Measurements from ENCODE around the gene EDEM2. TPM values are rescaled to one million over a fixed set of nuclear protein-coding genes. Genes with fewer than 3 reads are reported as not detected.
"Not testable (repeated sequence)": the region's sequence is repeated elsewhere in the genome, so short reads cannot be mapped to it uniquely, and the experiment has no call there.

Gene EDEM2, protein sequence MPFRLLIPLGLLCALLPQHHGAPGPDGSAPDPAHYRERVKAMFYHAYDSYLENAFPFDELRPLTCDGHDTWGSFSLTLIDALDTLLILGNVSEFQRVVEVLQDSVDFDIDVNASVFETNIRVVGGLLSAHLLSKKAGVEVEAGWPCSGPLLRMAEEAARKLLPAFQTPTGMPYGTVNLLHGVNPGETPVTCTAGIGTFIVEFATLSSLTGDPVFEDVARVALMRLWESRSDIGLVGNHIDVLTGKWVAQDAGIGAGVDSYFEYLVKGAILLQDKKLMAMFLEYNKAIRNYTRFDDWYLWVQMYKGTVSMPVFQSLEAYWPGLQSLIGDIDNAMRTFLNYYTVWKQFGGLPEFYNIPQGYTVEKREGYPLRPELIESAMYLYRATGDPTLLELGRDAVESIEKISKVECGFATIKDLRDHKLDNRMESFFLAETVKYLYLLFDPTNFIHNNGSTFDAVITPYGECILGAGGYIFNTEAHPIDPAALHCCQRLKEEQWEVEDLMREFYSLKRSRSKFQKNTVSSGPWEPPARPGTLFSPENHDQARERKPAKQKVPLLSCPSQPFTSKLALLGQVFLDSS
- 10 to 100 TPM; 24.6 to 25.3 TPM for total RNA-seq

DNA sequence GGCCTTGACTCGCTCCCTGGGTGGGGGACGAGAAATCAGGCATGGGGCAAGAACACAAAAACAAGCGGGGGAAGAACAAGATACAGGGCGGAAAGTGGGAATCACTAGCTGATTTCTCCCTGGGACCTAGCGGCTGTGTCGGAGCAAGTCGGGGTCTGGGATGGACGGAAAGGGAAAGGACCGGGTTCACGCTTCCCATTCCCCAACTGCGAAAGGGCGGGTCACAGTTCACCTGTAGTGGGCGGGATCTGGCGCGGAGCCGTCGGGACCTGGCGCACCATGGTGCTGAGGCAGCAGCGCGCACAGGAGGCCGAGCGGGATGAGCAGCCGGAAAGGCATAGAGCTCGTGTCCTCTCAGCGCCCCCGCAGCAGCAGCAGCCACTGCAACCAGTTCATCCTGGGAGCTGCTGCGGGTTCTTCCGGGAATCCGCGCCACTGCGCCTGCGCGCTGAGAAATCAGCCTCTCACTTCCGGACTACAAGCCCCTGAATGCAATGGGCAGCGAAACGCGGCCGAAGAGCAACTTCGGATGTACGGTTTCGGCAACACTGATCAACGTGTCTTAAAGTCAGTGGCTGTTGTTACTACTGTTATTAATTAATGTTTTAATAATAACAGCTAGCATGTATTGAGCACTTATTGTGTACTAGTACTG, at the start of gene EDEM2:
Gene EDEM2 (minus strand): TSS at position 417 of the 655 bp plus-strand sequence. CDS start 78 bp downstream, at position 339.
- DNase-seq (ENCODE audit: low spot score) (peak; percentile 63), ATAC-seq (ENCODE audit: insufficient number of reproducible peaks, low FRiP score, low read depth) (peak; percentile 67)
- TF ChIP-seq, protein P1, sequence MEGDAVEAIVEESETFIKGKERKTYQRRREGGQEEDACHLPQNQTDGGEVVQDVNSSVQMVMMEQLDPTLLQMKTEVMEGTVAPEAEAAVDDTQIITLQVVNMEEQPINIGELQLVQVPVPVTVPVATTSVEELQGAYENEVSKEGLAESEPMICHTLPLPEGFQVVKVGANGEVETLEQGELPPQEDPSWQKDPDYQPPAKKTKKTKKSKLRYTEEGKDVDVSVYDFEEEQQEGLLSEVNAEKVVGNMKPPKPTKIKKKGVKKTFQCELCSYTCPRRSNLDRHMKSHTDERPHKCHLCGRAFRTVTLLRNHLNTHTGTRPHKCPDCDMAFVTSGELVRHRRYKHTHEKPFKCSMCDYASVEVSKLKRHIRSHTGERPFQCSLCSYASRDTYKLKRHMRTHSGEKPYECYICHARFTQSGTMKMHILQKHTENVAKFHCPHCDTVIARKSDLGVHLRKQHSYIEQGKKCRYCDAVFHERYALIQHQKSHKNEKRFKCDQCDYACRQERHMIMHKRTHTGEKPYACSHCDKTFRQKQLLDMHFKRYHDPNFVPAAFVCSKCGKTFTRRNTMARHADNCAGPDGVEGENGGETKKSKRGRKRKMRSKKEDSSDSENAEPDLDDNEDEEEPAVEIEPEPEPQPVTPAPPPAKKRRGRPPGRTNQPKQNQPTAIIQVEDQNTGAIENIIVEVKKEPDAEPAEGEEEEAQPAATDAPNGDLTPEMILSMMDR (IDR thresholded peaks at IDR 0.05): no peak
- Histone ChIP-seq H3K36me3 (peaks cover 6% of the 10 kb centered on the region), H3K4me3 (peak within 1 kb of the TSS; percentile 93), H3K9me3 (no peaks in the 10 kb centered on the region), H3K4me1 (ENCODE audit: control insufficient read depth in 1 of 2, low read depth in 2 of 2) (peaks cover 14 to 17% of the 10 kb centered on the region in 2 donors), H3K27ac (peak within 1 kb of the TSS; percentile 61 to 65), H3K27me3 (replicated peaks; ENCODE audit: insufficient read depth) (no peaks in the 10 kb centered on the region)

DNA sequence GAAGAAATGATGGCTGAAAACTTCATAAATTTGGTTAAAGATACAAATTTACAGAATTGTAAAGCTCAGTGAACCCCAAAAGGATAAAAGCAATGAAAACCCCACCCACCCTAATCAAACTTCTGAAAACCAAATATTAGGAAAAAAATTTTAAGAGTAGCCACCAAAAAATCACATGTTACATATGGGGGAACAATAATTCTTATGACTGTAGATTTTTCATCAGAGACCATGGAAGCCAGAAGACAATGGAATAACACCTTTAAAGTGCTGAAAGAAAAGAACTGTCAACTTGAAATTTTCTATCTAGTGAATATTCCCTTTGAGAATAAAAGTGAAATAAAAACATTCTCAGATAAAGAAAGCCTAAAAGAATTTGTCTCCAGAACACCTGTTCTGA, 49.2 kb upstream of the EDEM2 start:
- DNase-seq (ENCODE audit: low spot score): no peak
- ATAC-seq (ENCODE audit: insufficient number of reproducible peaks, low FRiP score, low read depth): no peak
- H3K36me3 ChIP-seq: no peaks in the 10 kb centered on the region
- H3K27me3 ChIP-seq (replicated peaks; ENCODE audit: insufficient read depth): no peaks in the 10 kb centered on the region
- peaks cover 12% of the 10 kb centered on the region for H3K9me3 ChIP-seq
- H3K4me3 ChIP-seq: no peak overlapping the region
- TF ChIP-seq, protein P1 (IDR thresholded peaks at IDR 0.05): no peak
- H3K4me1 ChIP-seq (ENCODE audit: control insufficient read depth in 1 of 2, low read depth in 2 of 2): no peaks in the 10 kb centered on the region
- H3K27ac ChIP-seq: no peak overlapping the region

DNA sequence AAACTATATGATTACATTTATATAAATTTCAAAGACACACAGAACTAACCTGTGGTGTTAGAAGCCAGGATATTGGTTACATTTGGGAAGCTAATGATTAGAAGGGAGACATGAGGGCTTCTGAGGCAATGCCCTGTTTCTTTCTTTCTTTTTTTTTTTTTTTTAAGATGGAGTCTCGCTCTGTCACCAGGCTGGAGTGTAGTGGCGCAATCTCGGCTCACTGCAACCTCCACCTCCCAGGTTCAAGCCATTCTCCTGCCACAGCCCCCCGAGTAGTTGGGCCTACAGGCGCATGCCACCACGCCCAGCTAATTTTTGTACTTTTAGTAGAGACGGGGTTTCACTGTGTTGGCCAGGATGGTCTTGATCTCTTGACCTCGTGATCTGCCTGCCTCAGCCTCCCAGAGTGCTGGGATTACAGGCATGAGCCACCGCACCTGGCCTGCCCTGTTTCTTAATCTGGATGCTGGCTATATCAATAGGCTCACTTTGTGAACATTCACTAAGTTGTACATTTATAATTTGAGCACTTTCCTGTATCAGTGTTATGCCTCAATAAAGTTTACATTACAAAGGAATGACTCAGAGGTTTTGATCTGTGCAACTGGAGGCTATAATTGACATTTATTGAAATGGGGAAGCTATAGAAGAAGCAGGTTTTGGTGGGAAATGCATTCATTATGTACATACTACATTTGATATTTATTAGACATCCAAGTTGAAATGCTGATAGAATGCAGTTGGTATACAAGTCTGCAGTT, 46.1 kb upstream of the EDEM2 start:
- H3K36me3 ChIP-seq; H3K4me1 ChIP-seq (ENCODE audit: control insufficient read depth in 1 of 2, low read depth in 2 of 2); H3K4me3 ChIP-seq; H3K27ac ChIP-seq; H3K27me3 ChIP-seq (replicated peaks; ENCODE audit: insufficient read depth); DNase-seq (ENCODE audit: low spot score); H3K9me3 ChIP-seq; ATAC-seq (ENCODE audit: insufficient number of reproducible peaks, low FRiP score, low read depth): not testable (repeated sequence)

DNA sequence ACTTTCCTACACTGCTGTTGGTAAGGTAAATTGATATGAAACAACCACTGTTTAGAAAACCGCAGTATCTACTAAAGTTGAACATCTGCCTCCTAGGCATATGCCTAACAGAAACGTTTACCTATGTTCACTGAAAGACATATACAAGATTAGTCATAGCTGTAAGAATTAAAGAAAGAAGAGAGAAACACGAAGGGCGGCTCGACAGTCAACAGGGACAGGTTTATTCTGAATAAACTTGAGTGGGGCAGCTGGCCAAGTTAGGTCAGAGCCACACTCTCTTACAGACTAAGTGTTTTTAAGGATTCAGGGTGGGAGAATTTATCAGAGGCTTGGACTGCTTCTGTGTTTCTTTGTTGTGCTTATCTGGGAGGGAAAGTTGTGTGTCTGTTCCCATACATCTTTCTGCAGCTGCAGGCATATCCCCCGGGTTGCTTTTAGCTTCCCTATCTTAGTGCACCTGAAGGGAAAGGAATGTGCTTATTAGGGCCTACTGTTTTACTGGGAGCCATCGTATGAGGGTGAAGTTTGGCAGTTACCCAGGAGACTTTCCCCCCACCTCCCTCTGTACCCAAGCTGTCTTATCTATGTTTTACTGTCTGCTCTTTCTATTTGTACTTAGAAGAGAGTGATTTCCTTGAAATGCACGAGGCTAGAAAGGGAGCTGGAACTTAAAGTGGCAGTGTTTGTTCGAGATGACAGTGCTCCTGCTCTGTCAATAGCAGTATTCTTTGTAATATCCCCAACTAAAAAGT, 45.2 kb upstream of the EDEM2 start:
- ATAC-seq (ENCODE audit: insufficient number of reproducible peaks, low FRiP score, low read depth): no peak
- TF ChIP-seq, protein P1 (IDR thresholded peaks at IDR 0.05): no peak
- no peaks in the 10 kb centered on the region for H3K36me3 ChIP-seq
- H3K27me3 ChIP-seq (replicated peaks; ENCODE audit: insufficient read depth): no peaks in the 10 kb centered on the region
- H3K4me3 ChIP-seq: no peak overlapping the region
- DNase-seq (ENCODE audit: low spot score): no peak
- peaks cover 5% of the 10 kb centered on the region for H3K9me3 ChIP-seq
- H3K27ac ChIP-seq: no peak overlapping the region
- no peaks in the 10 kb centered on the region for H3K4me1 ChIP-seq (ENCODE audit: control insufficient read depth in 1 of 2, low read depth in 2 of 2)

DNA sequence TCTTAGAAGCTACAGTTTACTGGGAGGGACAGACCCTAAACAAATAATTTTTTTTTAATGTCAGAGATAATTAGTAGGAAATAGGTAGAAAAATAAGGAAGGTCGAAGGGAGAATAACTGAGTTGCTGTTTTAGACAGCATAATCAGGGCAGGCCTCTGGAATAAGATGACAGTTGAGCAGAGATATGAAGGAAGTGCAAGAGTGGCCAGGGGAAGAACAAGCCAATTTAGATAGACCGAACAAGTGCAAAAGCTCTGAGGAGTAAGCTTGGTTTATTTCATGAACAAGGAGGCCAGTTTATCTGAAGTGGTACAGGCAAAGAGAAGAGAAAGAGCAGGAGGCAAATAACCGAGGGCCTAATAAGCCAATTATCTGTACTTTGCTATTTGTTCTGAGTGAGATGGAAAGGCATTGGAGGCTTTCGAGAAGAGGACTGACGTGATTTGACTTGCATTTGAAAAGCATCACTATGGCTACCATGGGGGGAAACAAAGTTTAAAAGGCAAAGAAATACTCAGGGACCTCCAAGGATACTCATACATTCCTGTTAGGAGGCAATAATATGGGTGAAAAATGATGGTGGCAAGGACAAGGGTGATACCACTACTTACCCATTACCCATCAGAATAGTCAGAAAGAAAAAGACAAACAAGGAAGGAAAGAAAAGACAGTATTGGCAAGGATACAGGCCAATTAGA, 44.4 kb upstream of the EDEM2 start:
- no peaks in the 10 kb centered on the region for H3K27me3 ChIP-seq (replicated peaks; ENCODE audit: insufficient read depth)
- H3K9me3 ChIP-seq: no peaks in the 10 kb centered on the region
- TF ChIP-seq, protein P1 (IDR thresholded peaks at IDR 0.05): no peak
- H3K36me3 ChIP-seq: no peaks in the 10 kb centered on the region
- H3K4me3 ChIP-seq: no peak overlapping the region
- ATAC-seq (ENCODE audit: insufficient number of reproducible peaks, low FRiP score, low read depth) (no peak), DNase-seq (ENCODE audit: low spot score) (no peak)
- no peaks in the 10 kb centered on the region for H3K4me1 ChIP-seq (ENCODE audit: control insufficient read depth in 1 of 2, low read depth in 2 of 2)
- no peak overlapping the region for H3K27ac ChIP-seq

Measured in thoracic aorta (tissue), 2 donors.